Measurements from ENCODE around the gene MRM3. TPM values are rescaled to one million over a fixed set of nuclear protein-coding genes. Genes with fewer than 3 reads are reported as not detected.
"Not testable (repeated sequence)": the region's sequence is repeated elsewhere in the genome, so short reads cannot be mapped to it uniquely, and the experiment has no call there.

The MRM3 gene
- total RNA-seq, 1 donor from 2014 or later = 8.3 TPM

- no peaks in the 10 kb centered on the region for H3K9me3 ChIP-seq (ENCODE audit: insufficient read depth, low read depth, low read length)
- Mint-ChIP-seq H3K36me3 (ENCODE audit: low read depth, unreplicated experiment) (peaks cover 39% of the 10 kb centered on the region), H3K9me3 (ENCODE audit: unreplicated experiment) (peaks cover 7% of the 10 kb centered on the region), H3K4me3 (ENCODE audit: unreplicated experiment) (no peak overlapping the region), H3K27me3 (ENCODE audit: low read depth, unreplicated experiment) (no peaks in the 10 kb centered on the region), H3K27ac (ENCODE audit: unreplicated experiment) (no peak overlapping the region), H3K4me1 (ENCODE audit: low read depth, unreplicated experiment) (no peaks in the 10 kb centered on the region)
- H3K79me2 ChIP-seq (ENCODE audit: insufficient read depth, low read length) = peaks cover 16% of the 10 kb centered on the region
- no peak for TF ChIP-seq CTCF (IDR thresholded peaks at IDR 0.05; ENCODE audit: insufficient read depth, low read depth, low read length)
- TF ChIP-seq EZH2 (IDR thresholded peaks at IDR 0.05; ENCODE audit: insufficient read depth, low read length) = no peak
- H2AFZ ChIP-seq (ENCODE audit: low read depth, low read length) = no peak overlapping the region
- no peak overlapping the region for H3K9ac ChIP-seq (ENCODE audit: low read length)
- H3K4me1 ChIP-seq (ENCODE audit: insufficient read depth, low read length) = peaks cover 3% of the 10 kb centered on the region
- no peaks in the 10 kb centered on the region for H3K36me3 ChIP-seq (ENCODE audit: insufficient read depth, low read length)
- peaks cover 49% of the 10 kb centered on the region for H4K20me1 ChIP-seq (ENCODE audit: insufficient read depth, low read length)
- H3K27ac ChIP-seq (ENCODE audit: low read depth, low read length) = no peak overlapping the region
- H3K4me2 ChIP-seq (ENCODE audit: low read length) = no peak overlapping the region
- FAIRE-seq = no peak
- DNase-seq (ENCODE audit: low read depth) = no peak
- no peak overlapping the region for H3K4me3 ChIP-seq (ENCODE audit: insufficient read depth, low read depth, low read length)
- no peaks in the 10 kb centered on the region for H3K27me3 ChIP-seq (ENCODE audit: insufficient read depth, low read length)
These were observed 43.1 kb downstream of the MRM3 start for GRCh38 chr17:825216-825615.

GRCh38 chr17:826778-827177 is 44.6 kb downstream of the MRM3 start:
- Mint-ChIP-seq H3K9me3 (ENCODE audit: unreplicated experiment) (peaks cover 8% of the 10 kb centered on the region), H3K4me3 (ENCODE audit: unreplicated experiment) (no peak overlapping the region), H3K27me3 (ENCODE audit: low read depth, unreplicated experiment) (no peaks in the 10 kb centered on the region), H3K27ac (ENCODE audit: unreplicated experiment) (no peak overlapping the region), H3K36me3 (ENCODE audit: low read depth, unreplicated experiment) (peaks cover 43% of the 10 kb centered on the region), H3K4me1 (ENCODE audit: low read depth, unreplicated experiment) (no peaks in the 10 kb centered on the region)
- peaks cover 3% of the 10 kb centered on the region for H3K4me1 ChIP-seq (ENCODE audit: insufficient read depth, low read length)
- H3K27ac ChIP-seq (ENCODE audit: low read depth, low read length) = no peak overlapping the region
- DNase-seq (ENCODE audit: low read depth) (no peak), FAIRE-seq (no peak)
- H4K20me1 ChIP-seq (ENCODE audit: insufficient read depth, low read length) = peaks cover 51% of the 10 kb centered on the region
- H3K4me3 ChIP-seq (ENCODE audit: insufficient read depth, low read depth, low read length) = no peak overlapping the region
- H3K36me3 ChIP-seq (ENCODE audit: insufficient read depth, low read length) = no peaks in the 10 kb centered on the region
- peaks cover 25% of the 10 kb centered on the region for H3K79me2 ChIP-seq (ENCODE audit: insufficient read depth, low read length)
- no peak overlapping the region for H3K4me2 ChIP-seq (ENCODE audit: low read length)
- TF ChIP-seq EZH2 (IDR thresholded peaks at IDR 0.05; ENCODE audit: insufficient read depth, low read length) = no peak
- TF ChIP-seq CTCF (IDR thresholded peaks at IDR 0.05; ENCODE audit: insufficient read depth, low read depth, low read length) = no peak
- no peaks in the 10 kb centered on the region for H3K27me3 ChIP-seq (ENCODE audit: insufficient read depth, low read length)
- no peak overlapping the region for H2AFZ ChIP-seq (ENCODE audit: low read depth, low read length)
- no peak overlapping the region for H3K9ac ChIP-seq (ENCODE audit: low read length)
- no peaks in the 10 kb centered on the region for H3K9me3 ChIP-seq (ENCODE audit: insufficient read depth, low read depth, low read length)

GRCh38 chr17:828761-829160 is 46.6 kb downstream of the MRM3 start:
- peak; percentile 78 for DNase-seq (ENCODE audit: low read depth)
- Mint-ChIP-seq H3K27me3 (ENCODE audit: low read depth, unreplicated experiment) (no peaks in the 10 kb centered on the region), H3K27ac (ENCODE audit: unreplicated experiment) (no peak overlapping the region), H3K9me3 (ENCODE audit: unreplicated experiment) (peaks cover 11% of the 10 kb centered on the region), H3K36me3 (ENCODE audit: low read depth, unreplicated experiment) (peaks cover 47% of the 10 kb centered on the region), H3K4me3 (ENCODE audit: unreplicated experiment) (no peak overlapping the region), H3K4me1 (ENCODE audit: low read depth, unreplicated experiment) (peaks cover 4% of the 10 kb centered on the region)
- H3K9ac ChIP-seq (ENCODE audit: low read length) = no peak overlapping the region
- no peaks in the 10 kb centered on the region for H3K9me3 ChIP-seq (ENCODE audit: insufficient read depth, low read depth, low read length)
- no peaks in the 10 kb centered on the region for H3K36me3 ChIP-seq (ENCODE audit: insufficient read depth, low read length)
- H3K4me2 ChIP-seq (ENCODE audit: low read length) = no peak overlapping the region
- H2AFZ ChIP-seq (ENCODE audit: low read depth, low read length) = no peak overlapping the region
- H3K79me2 ChIP-seq (ENCODE audit: insufficient read depth, low read length) = peaks cover 40% of the 10 kb centered on the region
- no peak overlapping the region for H3K27ac ChIP-seq (ENCODE audit: low read depth, low read length)
- TF ChIP-seq EZH2 (IDR thresholded peaks at IDR 0.05; ENCODE audit: insufficient read depth, low read length) = no peak
- TF ChIP-seq CTCF (IDR thresholded peaks at IDR 0.05; ENCODE audit: insufficient read depth, low read depth, low read length) = no peak
- H3K27me3 ChIP-seq (ENCODE audit: insufficient read depth, low read length) = no peaks in the 10 kb centered on the region
- FAIRE-seq = no peak
- no peak overlapping the region for H3K4me3 ChIP-seq (ENCODE audit: insufficient read depth, low read depth, low read length)
- peaks cover 44% of the 10 kb centered on the region for H4K20me1 ChIP-seq (ENCODE audit: insufficient read depth, low read length)
- peaks cover 3% of the 10 kb centered on the region for H3K4me1 ChIP-seq (ENCODE audit: insufficient read depth, low read length)

GRCh38 chr17:829614-830013 is 47.5 kb downstream of the MRM3 start:
- not testable (repeated sequence) for FAIRE-seq

More at GRCh38 chr17:829614-830013, 47.5 kb downstream of the MRM3 start:
- H3K4me2 ChIP-seq (ENCODE audit: low read length); H3K4me3 Mint-ChIP-seq (ENCODE audit: unreplicated experiment); DNase-seq (ENCODE audit: low read depth); H3K27ac Mint-ChIP-seq (ENCODE audit: unreplicated experiment); H3K4me1 ChIP-seq (ENCODE audit: insufficient read depth, low read length); H3K9ac ChIP-seq (ENCODE audit: low read length); H3K27me3 ChIP-seq (ENCODE audit: insufficient read depth, low read length); H3K9me3 ChIP-seq (ENCODE audit: insufficient read depth, low read depth, low read length); H3K4me3 ChIP-seq (ENCODE audit: insufficient read depth, low read depth, low read length); H3K27me3 Mint-ChIP-seq (ENCODE audit: low read depth, unreplicated experiment); H3K4me1 Mint-ChIP-seq (ENCODE audit: low read depth, unreplicated experiment); H3K27ac ChIP-seq (ENCODE audit: low read depth, low read length); H3K36me3 ChIP-seq (ENCODE audit: insufficient read depth, low read length); H2AFZ ChIP-seq (ENCODE audit: low read depth, low read length): not testable (repeated sequence)
- Histone ChIP-seq H3K79me2 (ENCODE audit: insufficient read depth, low read length) (peaks cover 47% of the 10 kb centered on the region), H4K20me1 (ENCODE audit: insufficient read depth, low read length) (peaks cover 47% of the 10 kb centered on the region)
- Mint-ChIP-seq H3K9me3 (ENCODE audit: unreplicated experiment) (peaks cover 11% of the 10 kb centered on the region), H3K36me3 (ENCODE audit: low read depth, unreplicated experiment) (peaks cover 43% of the 10 kb centered on the region)
